H9 (cell line): ENCODE measurements around the gene RNF39. TPM values are rescaled to one million over a fixed set of nuclear protein-coding genes. Genes with fewer than 3 reads are reported as not detected.

Source experiments
- DNase-seq: peaks from one replicate; pipeline ENCODE4 v3.0.0-alpha.2; 2017
- H2AFZ ChIP-seq: one replicate; pipeline ENCODE4 v1.6.1; 2013; ENCODE audit warnings: mild to moderate bottlenecking, low read length, control low read depth, moderate library complexity
- H2AK5ac ChIP-seq: 2 replicates; pipeline ENCODE4 v1.6.1; 2013; ENCODE audit warnings: low read length, control low read depth, mixed read lengths; ENCODE audit not compliant: insufficient read length
- H2BK120ac ChIP-seq: one replicate; pipeline ENCODE4 v1.6.1; 2013; ENCODE audit warnings: low read depth, mild to moderate bottlenecking, low read length, control low read depth, inconsistent platforms; ENCODE audit not compliant: poor library complexity, severe bottlenecking
- H2BK12ac ChIP-seq: 2 replicates; pipeline ENCODE4 v1.6.1; 2013; ENCODE audit warnings: low read length, control low read depth, mixed read lengths, low read depth; ENCODE audit not compliant: insufficient read length
- H2BK15ac ChIP-seq: 2 replicates; pipeline ENCODE4 v1.6.1; 2013; ENCODE audit warnings: low read depth, low read length, control low read depth
- H2BK20ac ChIP-seq: one replicate; pipeline ENCODE4 v1.6.1; 2013; ENCODE audit warnings: low read depth, mild to moderate bottlenecking, low read length, control low read depth, inconsistent platforms; ENCODE audit not compliant: poor library complexity, severe bottlenecking
- H2BK5ac ChIP-seq: 2 replicates; pipeline ENCODE4 v1.6.1; 2013; ENCODE audit warnings: low read length, control low read depth, mixed read lengths; ENCODE audit not compliant: insufficient read length
- H3K14ac ChIP-seq: 2 replicates; pipeline ENCODE4 v1.6.1; 2013; ENCODE audit warnings: low read length, control low read depth; ENCODE audit not compliant: insufficient read depth
- H3K18ac ChIP-seq: 2 replicates; pipeline ENCODE4 v1.6.1; 2013; ENCODE audit warnings: low read depth, mild to moderate bottlenecking, mixed read lengths, low read length, control low read depth; ENCODE audit not compliant: insufficient read length
- H3K23ac ChIP-seq: 2 replicates; pipeline ENCODE4 v1.6.1; 2013; ENCODE audit warnings: low read length, control low read depth, mixed read lengths, low read depth; ENCODE audit not compliant: insufficient read length
- H3K23me2 ChIP-seq: 2 replicates; pipeline ENCODE4 v1.6.1; 2013; ENCODE audit warnings: low read depth, mild to moderate bottlenecking, mixed read lengths, low read length, control low read depth; ENCODE audit not compliant: insufficient read length, poor library complexity, severe bottlenecking
- H3K27ac ChIP-seq: 2 replicates; pipeline ENCODE4 v1.5.1; 2013; ENCODE audit warnings: low read length, control low read depth, mixed read lengths, low read depth; ENCODE audit not compliant: insufficient read length
- H3K27me3 ChIP-seq: 2 replicates; pipeline ENCODE4 v1.6.1; 2013; ENCODE audit warnings: low read length, control low read depth, inconsistent platforms; ENCODE audit not compliant: insufficient read depth
- H3K4ac ChIP-seq: 2 replicates; pipeline ENCODE4 v1.6.1; 2013; ENCODE audit warnings: low read depth, mild to moderate bottlenecking, control low read depth, inconsistent platforms, low read length, moderate library complexity
- H3K4me1 ChIP-seq: 2 replicates; pipeline ENCODE4 v1.6.1; 2013; ENCODE audit warnings: low read length, control low read depth, inconsistent platforms; ENCODE audit not compliant: insufficient read depth
- H3K4me2 ChIP-seq: 2 replicates; pipeline ENCODE4 v1.6.1; 2013; ENCODE audit warnings: low read length, control low read depth, mixed read lengths; ENCODE audit not compliant: insufficient read length, insufficient read depth
- H3K56ac ChIP-seq: 2 replicates; pipeline ENCODE4 v1.6.1; 2013; ENCODE audit warnings: low read depth, mild to moderate bottlenecking, mixed read lengths, low read length, control low read depth; ENCODE audit not compliant: insufficient read length
- H3K79me1 ChIP-seq: 2 replicates; pipeline ENCODE4 v1.6.1; 2013; ENCODE audit warnings: low read depth, mild to moderate bottlenecking, moderate library complexity, low read length, control low read depth, inconsistent platforms; ENCODE audit not compliant: insufficient read depth, poor library complexity, severe bottlenecking
- H3K79me2 ChIP-seq: 2 replicates; pipeline ENCODE4 v1.6.1; 2013; ENCODE audit warnings: low read length, control low read depth, inconsistent platforms; ENCODE audit not compliant: insufficient read depth
- H3K9ac ChIP-seq: 2 replicates; pipeline ENCODE4 v1.6.1; 2013; ENCODE audit warnings: low read length, control low read depth, mixed read lengths; ENCODE audit not compliant: insufficient read length; ENCODE audit errors: extremely low read depth
- H3K9me3 ChIP-seq: one replicate; pipeline ENCODE4 v1.6.1; 2013; ENCODE audit warnings: low read depth, low read length, inconsistent platforms; ENCODE audit not compliant: control insufficient read depth
- H3T11ph ChIP-seq: one replicate; pipeline ENCODE4 v1.6.1; 2013; ENCODE audit warnings: mild to moderate bottlenecking, low read length, control low read depth, inconsistent platforms
- H4K20me1 ChIP-seq: one replicate; pipeline ENCODE4 v1.6.1; 2013; ENCODE audit not compliant: control insufficient read depth, insufficient read length, insufficient read depth
- H4K5ac ChIP-seq: 2 replicates; pipeline ENCODE4 v1.6.1; 2013; ENCODE audit warnings: low read depth, mild to moderate bottlenecking, mixed read lengths, low read length, control low read depth; ENCODE audit not compliant: insufficient read length
- H4K8ac ChIP-seq: replicated peaks from 2 replicates; pipeline ENCODE4 v1.6.1; 2013; ENCODE audit warnings: low read length, control low read depth, mixed read lengths, low read depth; ENCODE audit not compliant: insufficient read length
- H4K91ac ChIP-seq: 2 replicates; pipeline ENCODE4 v1.6.1; 2013; ENCODE audit warnings: low read depth, mild to moderate bottlenecking, moderate library complexity, mixed read lengths, low read length, control low read depth; ENCODE audit not compliant: insufficient read length
- H3K27ac Mint-ChIP-seq, 3 experiments: 2 replicates in 2 of 3; 3 replicates in 1 of 3; pipeline ENCODE4 v1.8.0; 2020 to 2021; ENCODE audit warnings: mixed read lengths in 3 of 3, mild to moderate bottlenecking in 1 of 3, moderate library complexity in 1 of 3
- H3K27me3 Mint-ChIP-seq: 2 replicates; pipeline ENCODE4 v1.8.0; 2021; ENCODE audit warnings: low read depth, mild to moderate bottlenecking, moderate library complexity, mixed read lengths
- H3K36me3 Mint-ChIP-seq, 3 experiments: 2 replicates in 2 of 3; 3 replicates in 1 of 3; pipeline ENCODE4 v1.8.0; 2020 to 2021; ENCODE audit warnings: low read depth in 3 of 3, mixed read lengths in 3 of 3; ENCODE audit not compliant: insufficient read depth in 1 of 3
- H3K4me1 Mint-ChIP-seq, 2 experiments: 2 replicates each; pipeline ENCODE4 v1.8.0; 2020; ENCODE audit warnings: mixed read lengths in 2 of 2
- H3K4me3 Mint-ChIP-seq, 2 experiments: 2 replicates in 1 of 2; 3 replicates in 1 of 2; pipeline ENCODE4 v1.8.0; 2020 to 2021; ENCODE audit warnings: mild to moderate bottlenecking in 2 of 2, mixed read lengths in 2 of 2, moderate library complexity in 1 of 2
- H3K9me3 Mint-ChIP-seq, 2 experiments: 2 replicates in 1 of 2; 3 replicates in 1 of 2; pipeline ENCODE4 v1.8.0; 2020; ENCODE audit warnings: mild to moderate bottlenecking in 2 of 2, mixed read lengths in 2 of 2, moderate library complexity in 1 of 2
- CTCF ChIP-seq: fragments of 200-600 bp; sonication (generic); conservative IDR thresholded peaks from 3 replicates; pipeline ENCODE4 v1.8.0; 2021; ENCODE audit warnings: antibody characterized with exemption, mild to moderate bottlenecking
- WGBS: extraction: QIAGEN DNeasy Blood & Tissue Kit; methylation state at CpG from one replicate; pipeline ENCODE4 v1.1.7; 2013; ENCODE audit warnings: missing lambda C conversion rate, low lambda C conversion rate, mixed read lengths; ENCODE audit not compliant: insufficient read length; ENCODE audit errors: extremely low coverage; 5-methylcytosine and 5-hydroxymethylcytosine counted together
- total RNA-seq: library from RNA; stranded (reverse); gene quantifications from 2 replicates; pipeline ENCODE4 v1.2.1, GENCODE V29; 2021

The RNF39 gene
- total RNA-seq, 1 experiment from 2014 or later, result 0.26 TPM

GRCh38 chr6:30102970-30103871 is 27.7 kb upstream of the RNF39 start:
- no peak overlapping the region for H2BK12ac ChIP-seq
- H2AFZ ChIP-seq, result no peak overlapping the region
- TF ChIP-seq CTCF, result peak; percentile 92
- Mint-ChIP-seq H3K27me3 (peaks cover 96% of the 10 kb centered on the region), H3K27ac (no peak overlapping the region), H3K4me1 (peaks cover 37 to 39% of the 10 kb centered on the region in 2 experiments), H3K36me3 (peaks cover 0 to 2% (median 0%) of the 10 kb centered on the region in 3 experiments; a peak in 1 of 7 replicates), H3K4me3 (peak overlapping the region; percentile 62 to 87), H3K9me3 (peaks cover 0 to 5% of the 10 kb centered on the region in 2 experiments; a peak in 3 of 5 replicates)
- no peak overlapping the region for H3K56ac ChIP-seq
- no peaks in the 10 kb centered on the region for H3K9me3 ChIP-seq
- no peaks in the 10 kb centered on the region for H4K20me1 ChIP-seq
- H3K79me1 ChIP-seq, result no peaks in the 10 kb centered on the region
- H4K91ac ChIP-seq, result no peak overlapping the region
- H2BK15ac ChIP-seq, result no peak overlapping the region
- WGBS, result no CpG with 5 or more reads among the region's 36 CpGs
- H3K4ac ChIP-seq, result no peak overlapping the region
- no peak overlapping the region for H2AK5ac ChIP-seq
- no peak overlapping the region for H4K5ac ChIP-seq
- no peak overlapping the region for H4K8ac ChIP-seq
- peak; percentile 86 for DNase-seq
- no peak overlapping the region for H3K18ac ChIP-seq
- H3K79me2 ChIP-seq, result no peaks in the 10 kb centered on the region
- H3K23me2 ChIP-seq, result peaks cover 22% of the 10 kb centered on the region
- no peak overlapping the region for H3K9ac ChIP-seq
- H3K27ac ChIP-seq, result no peak overlapping the region
- H3K14ac ChIP-seq, result no peak overlapping the region
- H2BK120ac ChIP-seq, result no peak overlapping the region
- H3K27me3 ChIP-seq, result peaks cover 34% of the 10 kb centered on the region; the same call in 1 of the 2 replicates
- H3T11ph ChIP-seq, result no peak overlapping the region
- peak overlapping the region; percentile 78 for H3K4me2 ChIP-seq
- no peak overlapping the region for H3K23ac ChIP-seq
- H3K4me1 ChIP-seq, result peaks cover 5% of the 10 kb centered on the region; the same call in 1 of the 2 replicates
- H2BK5ac ChIP-seq, result no peak overlapping the region
- H2BK20ac ChIP-seq, result no peak overlapping the region
